Esophagus (tissue), 2 donors: ENCODE data around the gene GDPD3. TPM values are rescaled to one million over a fixed set of nuclear protein-coding genes. Genes with fewer than 3 reads are reported as not detected.
"Not testable (repeated sequence)": the region's sequence is repeated elsewhere in the genome, so short reads cannot be mapped to it uniquely, and the experiment has no call there.

ENCODE experiments used
- H3K27ac ChIP-seq, 2 donors: one replicate each; pipeline ENCODE4 v1.5.1; 2013; ENCODE audit warnings: low read depth in 2 of 2, mild to moderate bottlenecking in 2 of 2, inconsistent platforms in 1 of 2, low read length in 1 of 2, moderate library complexity in 1 of 2
- H3K27me3 ChIP-seq, 2 donors: one replicate each; pipeline ENCODE4 v1.6.1; 2013; ENCODE audit warnings: low read length in 2 of 2, control low read depth in 1 of 2, mild to moderate bottlenecking in 1 of 2; ENCODE audit not compliant: insufficient read depth in 2 of 2, control insufficient read depth in 1 of 2
- H3K36me3 ChIP-seq, 2 donors: one replicate each; pipeline ENCODE4 v1.6.1; 2013; ENCODE audit warnings: low read length in 1 of 2; ENCODE audit not compliant: control insufficient read depth in 2 of 2, insufficient read depth in 2 of 2
- H3K4me1 ChIP-seq, 2 donors: one replicate each; pipeline ENCODE4 v1.6.1; 2013; ENCODE audit warnings: low read length in 1 of 2; ENCODE audit not compliant: control insufficient read depth in 2 of 2, insufficient read depth in 2 of 2
- H3K4me3 ChIP-seq, 2 donors: one replicate each; pipeline ENCODE4 v1.5.1; 2013; ENCODE audit warnings: low read length in 2 of 2, mild to moderate bottlenecking in 2 of 2, low read depth in 1 of 2, moderate library complexity in 1 of 2
- H3K9me3 ChIP-seq, 2 donors: one replicate each; pipeline ENCODE4 v1.6.1; 2013; ENCODE audit warnings: mild to moderate bottlenecking in 2 of 2, low read depth in 1 of 2, low read length in 1 of 2, moderate library complexity in 1 of 2; ENCODE audit not compliant: control insufficient read depth in 2 of 2, insufficient read depth in 1 of 2
- WGBS, 2 donors: extraction: QIAGEN DNeasy Blood & Tissue Kit; methylation state at CpG; one replicate each; pipeline ENCODE4 v1.1.7; 2013; 5-methylcytosine and 5-hydroxymethylcytosine counted together
- polyA plus RNA-seq, 2 donors: library from polyadenylated mRNA; stranded (reverse); fragments of 200-250 nt; gene quantifications; one replicate each; pipeline ENCODE4 v1.2.3, GENCODE V29; 2013
- donor health status: healthy with polysubstance abuse.
- donor health status: Bipolar disorder and iron deficiency.

Gene GDPD3
- polyA plus RNA-seq, 2 donors = 49.2 to 82.8 TPM

GRCh38 chr16:30127993-30128392, 14.7 kb upstream of the GDPD3 start:
- H3K9me3 ChIP-seq = no peaks in the 10 kb centered on the region
- no peak overlapping the region for H3K27ac ChIP-seq
- no peaks in the 10 kb centered on the region for H3K36me3 ChIP-seq
- H3K27me3 ChIP-seq = no peaks in the 10 kb centered on the region
- no peaks in the 10 kb centered on the region for H3K4me1 ChIP-seq
- WGBS, 2 donors = 78 to 91% methylated on average over 1 of the region's 1 CpG
- no peak overlapping the region for H3K4me3 ChIP-seq

DNA sequence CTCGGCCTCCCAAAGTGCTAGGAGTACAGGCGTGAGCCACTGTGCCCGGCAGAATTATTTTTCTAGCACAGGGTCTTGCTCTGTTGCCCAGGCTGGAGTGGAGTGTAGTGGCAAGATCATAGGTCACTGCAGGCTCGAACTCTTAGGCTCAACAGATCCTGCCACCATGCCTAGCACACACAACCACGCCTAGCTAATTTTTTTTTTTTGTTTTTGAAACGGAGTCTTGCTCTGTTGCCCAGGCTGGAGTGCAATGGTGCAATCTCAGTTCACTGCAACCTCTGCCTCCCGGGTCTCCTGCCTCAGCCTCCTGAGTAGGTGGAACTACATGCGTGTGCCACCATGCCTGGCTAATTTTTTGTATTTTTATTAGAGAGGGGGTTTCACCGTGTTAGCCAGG, 12.4 kb upstream of the GDPD3 start:
- H3K9me3 ChIP-seq, H3K4me3 ChIP-seq, H3K27ac ChIP-seq, H3K27me3 ChIP-seq, H3K4me1 ChIP-seq, H3K36me3 ChIP-seq: not testable (repeated sequence)
- WGBS, 2 donors = 88 to 95% methylated on average over 9 of the region's 9 CpGs

GRCh38 chr16:30124985-30125379, 11.6 kb upstream of the GDPD3 start:
- H3K27me3 ChIP-seq = no peaks in the 10 kb centered on the region
- WGBS, 2 donors = 85 to 88% methylated on average over 4 of the region's 4 CpGs
- H3K27ac ChIP-seq = no peak overlapping the region
- no peak overlapping the region for H3K4me3 ChIP-seq
- H3K9me3 ChIP-seq = no peaks in the 10 kb centered on the region
- H3K36me3 ChIP-seq = peaks cover 0 to 2% of the 10 kb centered on the region in 2 donors
- H3K4me1 ChIP-seq = peaks cover 0 to 8% of the 10 kb centered on the region in 2 donors

DNA sequence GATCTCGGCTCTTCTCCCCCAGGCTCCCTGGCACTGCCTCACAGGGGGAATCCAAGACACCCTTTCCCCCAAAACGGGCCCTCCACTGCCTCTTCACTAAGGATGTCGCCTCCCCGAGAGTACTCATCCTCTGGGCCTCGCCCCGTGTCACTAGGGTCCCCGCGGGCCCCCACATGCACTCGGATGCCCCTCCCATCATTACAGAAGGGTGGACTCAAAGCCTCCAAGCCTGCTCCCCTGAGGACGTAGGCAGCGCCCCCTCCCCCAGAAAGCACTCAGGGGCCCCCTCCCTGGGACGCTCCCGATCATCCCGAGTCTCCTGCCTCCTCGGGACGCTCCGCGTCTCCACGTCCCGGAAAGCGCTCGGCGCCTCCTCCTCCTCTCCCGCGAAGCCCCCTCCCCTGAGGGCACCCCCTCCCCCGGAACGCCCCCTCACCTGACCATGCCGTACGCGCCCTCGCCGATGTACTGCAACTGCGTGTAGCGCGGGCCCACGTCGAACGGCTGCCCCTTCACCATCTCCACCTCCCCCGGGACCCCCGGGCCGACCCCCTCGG, 9.3 kb upstream of the GDPD3 start:
- no peaks in the 10 kb centered on the region for H3K27me3 ChIP-seq
- H3K36me3 ChIP-seq = peaks cover 5 to 11% of the 10 kb centered on the region in 2 donors
- no peaks in the 10 kb centered on the region for H3K9me3 ChIP-seq
- peak overlapping the region; percentile 86 to 95 for H3K27ac ChIP-seq
- peaks cover 3 to 10% of the 10 kb centered on the region in 2 donors for H3K4me1 ChIP-seq
- peak overlapping the region; percentile 59 to 78 for H3K4me3 ChIP-seq
- 0 to 1% methylated on average over 31 to 42 of the region's 42 CpGs for WGBS, 2 donors

- no peaks in the 10 kb centered on the region for H3K27me3 ChIP-seq
- 49 to 54% methylated on average over 30 to 31 of the region's 31 CpGs for WGBS, 2 donors
- H3K36me3 ChIP-seq = peaks cover 6 to 16% of the 10 kb centered on the region in 2 donors
- H3K27ac ChIP-seq = peak overlapping the region; percentile 86 to 95
- H3K4me3 ChIP-seq = peak overlapping the region; percentile 59 to 78
- H3K9me3 ChIP-seq = no peaks in the 10 kb centered on the region
- peaks cover 3 to 10% of the 10 kb centered on the region in 2 donors for H3K4me1 ChIP-seq
These were observed 8.6 kb upstream of the GDPD3 start for GRCh38 chr16:30121741-30122571.

DNA sequence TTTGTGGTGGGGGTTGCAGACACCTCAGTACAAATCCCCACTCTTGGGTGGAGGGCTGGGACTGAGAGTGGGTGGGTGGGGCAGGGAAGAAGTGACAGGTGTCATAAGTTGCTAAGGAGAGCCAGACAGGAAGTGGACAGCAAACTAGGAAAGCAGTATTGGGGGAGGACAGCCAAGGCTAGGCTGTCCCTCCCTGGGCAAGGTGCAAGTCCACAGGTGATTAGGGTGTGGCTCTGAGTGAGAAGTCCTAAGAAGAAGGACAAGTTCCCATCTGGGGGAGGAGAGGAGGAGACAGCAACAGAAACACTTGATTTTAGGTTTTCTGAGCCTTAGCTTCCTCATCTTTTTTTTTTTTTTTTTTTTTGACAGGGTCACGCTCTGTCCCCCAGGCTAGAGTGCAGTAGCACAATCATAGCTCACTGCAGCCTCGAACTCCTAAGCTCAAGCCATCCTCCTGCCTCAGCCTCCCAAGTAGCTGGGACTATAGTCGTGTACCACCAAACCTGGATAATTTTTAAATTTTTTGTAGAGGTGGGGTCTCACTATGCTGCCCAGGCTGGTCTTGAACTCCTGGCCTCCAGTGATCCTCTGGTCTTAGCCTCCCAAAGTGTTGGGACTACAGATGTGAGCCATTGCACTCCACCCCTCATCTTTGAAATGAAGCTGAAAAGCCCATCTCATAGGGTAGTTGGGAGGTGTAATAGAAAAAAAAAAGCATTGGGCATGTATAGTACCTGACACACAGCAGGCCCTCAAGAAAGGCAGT, 7.2 kb upstream of the GDPD3 start:
- H3K9me3 ChIP-seq = no peaks in the 10 kb centered on the region
- no peak overlapping the region for H3K4me3 ChIP-seq
- H3K4me1 ChIP-seq = peaks cover 3 to 15% of the 10 kb centered on the region in 2 donors
- H3K27ac ChIP-seq = peak overlapping the region; percentile 14 to 95
- 83 to 94% methylated on average over 3 of the region's 3 CpGs for WGBS, 2 donors
- H3K36me3 ChIP-seq = peaks cover 12 to 22% of the 10 kb centered on the region in 2 donors
- H3K27me3 ChIP-seq = no peaks in the 10 kb centered on the region

- H3K27ac ChIP-seq = peak overlapping the region; percentile 11 to 95
- peaks cover 3 to 19% of the 10 kb centered on the region in 2 donors for H3K4me1 ChIP-seq
- H3K4me3 ChIP-seq = no peak overlapping the region
- WGBS, 2 donors = 83 to 89% methylated on average over 2 of the region's 2 CpGs
- no peaks in the 10 kb centered on the region for H3K9me3 ChIP-seq
- peaks cover 12 to 22% of the 10 kb centered on the region in 2 donors for H3K36me3 ChIP-seq
- no peaks in the 10 kb centered on the region for H3K27me3 ChIP-seq
These were observed 6.1 kb upstream of the GDPD3 start for GRCh38 chr16:30119428-30119827.

DNA sequence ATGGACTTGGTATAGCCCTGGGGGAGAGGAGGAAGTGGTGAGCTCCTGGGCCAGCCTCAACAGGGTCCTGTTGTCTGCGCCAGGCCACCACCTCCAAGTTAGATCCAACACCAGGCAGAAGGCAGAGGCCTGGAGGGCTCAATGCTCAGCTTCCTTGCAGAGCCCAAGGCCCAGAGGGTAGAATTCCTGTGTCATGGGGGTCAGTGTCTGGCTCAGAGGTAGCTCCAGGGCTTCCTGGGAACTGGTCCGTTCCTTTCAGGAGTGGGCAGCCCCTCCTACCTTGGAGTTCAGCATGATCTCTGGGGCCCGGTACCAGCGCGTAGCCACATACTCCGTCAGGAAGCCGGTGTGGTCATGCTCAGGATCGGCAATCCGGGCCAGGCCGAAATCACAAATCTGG, 4.4 kb upstream of the GDPD3 start:
- no peak overlapping the region for H3K27ac ChIP-seq
- H3K4me3 ChIP-seq = no peak overlapping the region
- H3K4me1 ChIP-seq = peaks cover 3 to 33% of the 10 kb centered on the region in 2 donors
- H3K36me3 ChIP-seq = peaks cover 12 to 28% of the 10 kb centered on the region in 2 donors
- no peaks in the 10 kb centered on the region for H3K9me3 ChIP-seq
- WGBS, 2 donors = 93 to 97% methylated on average over 10 of the region's 10 CpGs
- no peaks in the 10 kb centered on the region for H3K27me3 ChIP-seq

DNA sequence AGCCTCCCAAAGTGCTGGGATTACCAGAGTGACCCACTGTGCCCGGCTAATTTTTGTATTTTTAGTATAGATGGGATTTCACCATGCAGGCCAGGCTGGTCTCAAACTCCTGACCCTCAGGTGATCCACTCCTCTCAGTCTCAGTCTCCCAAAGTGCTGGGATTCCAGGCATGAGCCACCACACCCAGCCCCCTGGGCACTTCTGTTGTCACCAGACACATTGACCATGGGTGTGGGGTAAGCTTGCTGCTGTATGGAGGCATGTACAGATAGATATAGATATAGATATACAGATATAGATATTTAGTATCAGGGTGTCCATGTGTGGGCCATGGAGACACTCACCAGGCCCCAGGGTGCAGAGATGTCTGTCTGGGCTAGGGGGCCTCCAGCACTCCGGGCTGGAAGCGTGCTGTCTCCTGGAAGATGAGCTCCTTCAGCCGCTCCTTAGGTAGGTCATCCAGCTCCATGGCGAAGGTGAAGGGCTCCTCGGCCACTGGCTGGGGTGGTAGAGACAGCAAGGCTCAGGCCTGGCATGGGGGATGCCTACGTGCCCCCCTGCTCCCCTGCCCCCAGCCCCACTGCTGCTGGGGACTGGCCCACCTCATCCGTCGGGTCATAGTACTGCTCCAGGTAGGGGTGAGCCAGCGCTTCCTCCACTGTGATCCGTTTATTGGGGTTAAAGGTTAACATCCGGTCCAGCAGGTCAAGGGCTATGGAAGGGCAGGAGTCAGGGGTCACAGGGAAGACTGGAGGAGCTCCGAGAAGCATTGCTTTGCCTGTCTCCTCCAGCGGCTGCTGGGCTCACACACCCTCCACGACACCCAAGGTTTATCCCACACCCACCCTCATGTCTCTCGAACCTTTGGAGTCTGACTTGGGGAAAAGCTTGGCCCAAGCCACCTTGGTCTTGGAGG, 3.2 kb upstream of the GDPD3 start:
- 92 to 93% methylated on average over 16 of the region's 16 CpGs for WGBS, 2 donors
- H3K36me3 ChIP-seq = peaks cover 14 to 28% of the 10 kb centered on the region in 2 donors
- H3K27ac ChIP-seq = peak overlapping the region in 1 of 2 donors; percentile 71
- H3K27me3 ChIP-seq = no peaks in the 10 kb centered on the region
- no peaks in the 10 kb centered on the region for H3K9me3 ChIP-seq
- no peak overlapping the region for H3K4me3 ChIP-seq
- H3K4me1 ChIP-seq = peaks cover 3 to 27% of the 10 kb centered on the region in 2 donors
